Measurements from ENCODE around the gene PGAP1.
"Not testable (repeated sequence)": the region's sequence is repeated elsewhere in the genome, so short reads cannot be mapped to it uniquely, and the experiment has no call there.

Gene PGAP1

GRCh38 chr2:196949116-196949515, 22.6 kb upstream of the PGAP1 start:
- no peak for FAIRE-seq

GRCh38 chr2:196944570-196944969, 18.1 kb upstream of the PGAP1 start:
- no peak for FAIRE-seq
- DNase-seq (ENCODE audit: low spot score) = no peak

More at GRCh38 chr2:196949116-196949515, 22.6 kb upstream of the PGAP1 start:
- DNase-seq (ENCODE audit: low spot score) = no peak

GRCh38 chr2:196941398-196942078, 15.0 kb upstream of the PGAP1 start:
- FAIRE-seq = no peak
- DNase-seq (ENCODE audit: low spot score) = no peak

- DNase-seq (ENCODE audit: low spot score) (no peak), FAIRE-seq (no peak)
Measured at GRCh38 chr2:196939371-196939770, 12.9 kb upstream of the PGAP1 start.

- no peak for FAIRE-seq
- DNase-seq (ENCODE audit: low spot score) = no peak
Measured at GRCh38 chr2:196935432-196935831, 8.9 kb upstream of the PGAP1 start.

- FAIRE-seq (no peak), DNase-seq (ENCODE audit: low spot score) (no peak)
Measured at GRCh38 chr2:196934672-196935071, 8.2 kb upstream of the PGAP1 start.

GRCh38 chr2:196931555-196931954, 5.0 kb upstream of the PGAP1 start:
- DNase-seq (ENCODE audit: low spot score) (no peak), FAIRE-seq (no peak)

- FAIRE-seq = no peak
- peak; percentile 9 for DNase-seq (ENCODE audit: low spot score)
Measured at GRCh38 chr2:196927376-196928225, 1.1 kb upstream of the PGAP1 start.

- FAIRE-seq = no peak
- DNase-seq (ENCODE audit: low spot score) = peak; percentile 44
Measured at GRCh38 chr2:196925768-196926561, 542 bp downstream of the PGAP1 start.

- DNase-seq (ENCODE audit: low spot score) (no peak), FAIRE-seq (no peak)
Measured at GRCh38 chr2:196925051-196925767, 1.3 kb downstream of the PGAP1 start.

GRCh38 chr2:196924051-196924450, 2.5 kb downstream of the PGAP1 start:
- DNase-seq (ENCODE audit: low spot score) (no peak), FAIRE-seq (no peak)

- DNase-seq (ENCODE audit: low spot score) = no peak
- FAIRE-seq = no peak
Measured at GRCh38 chr2:196918927-196919326, 7.6 kb downstream of the PGAP1 start.

GRCh38 chr2:196917802-196918201, 8.7 kb downstream of the PGAP1 start:
- FAIRE-seq = no peak
- DNase-seq (ENCODE audit: low spot score) = no peak

GRCh38 chr2:196915507-196916189, 10.9 kb downstream of the PGAP1 start:
- FAIRE-seq (no peak), DNase-seq (ENCODE audit: low spot score) (no peak)

GRCh38 chr2:196914867-196915460, 11.5 kb downstream of the PGAP1 start:
- DNase-seq (ENCODE audit: low spot score) = no peak
- no peak for FAIRE-seq

GRCh38 chr2:196913691-196914090, 12.8 kb downstream of the PGAP1 start:
- DNase-seq (ENCODE audit: low spot score) = no peak
- FAIRE-seq = no peak

- DNase-seq (ENCODE audit: low spot score); FAIRE-seq: not testable (repeated sequence)
Measured at GRCh38 chr2:196905365-196905764, 21.1 kb downstream of the PGAP1 start.

- DNase-seq (ENCODE audit: low spot score) (no peak), FAIRE-seq (no peak)
Measured at GRCh38 chr2:196902828-196903227, 23.7 kb downstream of the PGAP1 start.

GRCh38 chr2:196900843-196901242, 25.7 kb downstream of the PGAP1 start:
- FAIRE-seq (no peak), DNase-seq (ENCODE audit: low spot score) (no peak)

GRCh38 chr2:196899976-196900375, 26.5 kb downstream of the PGAP1 start:
- DNase-seq (ENCODE audit: low spot score) (no peak), FAIRE-seq (no peak)

All from urothelium cell line (cell line).